Measurements from ENCODE around the gene PLCB1.
"Not testable (repeated sequence)": the region's sequence is repeated elsewhere in the genome, so short reads cannot be mapped to it uniquely, and the experiment has no call there.

Gene PLCB1

GRCh38 chr20:8404912-8405635, 273.0 kb downstream of the PLCB1 start:
- no peak for DNase-seq (ENCODE audit: low spot score)

GRCh38 chr20:8406391-8406790, 274.3 kb downstream of the PLCB1 start:
- no peak for DNase-seq (ENCODE audit: low spot score)

GRCh38 chr20:8408587-8409307, 276.7 kb downstream of the PLCB1 start:
- no peak for DNase-seq (ENCODE audit: low spot score)

GRCh38 chr20:8413691-8414090, 281.6 kb downstream of the PLCB1 start:
- DNase-seq (ENCODE audit: low spot score) = no peak

- peak; percentile 63 for DNase-seq (ENCODE audit: low spot score)
Measured at GRCh38 chr20:8414586-8415274, 282.7 kb downstream of the PLCB1 start.

GRCh38 chr20:8421981-8422380, 289.9 kb downstream of the PLCB1 start:
- peak; percentile 4 for DNase-seq (ENCODE audit: low spot score)

- no peak for DNase-seq (ENCODE audit: low spot score)
Measured at GRCh38 chr20:8423482-8423881, 291.4 kb downstream of the PLCB1 start.

- DNase-seq (ENCODE audit: low spot score) = no peak
Measured at GRCh38 chr20:8424010-8424409, 291.9 kb downstream of the PLCB1 start.

GRCh38 chr20:8425016-8425415, 292.9 kb downstream of the PLCB1 start:
- DNase-seq (ENCODE audit: low spot score) = no peak

GRCh38 chr20:8425802-8426201, 293.7 kb downstream of the PLCB1 start:
- no peak for DNase-seq (ENCODE audit: low spot score)

- DNase-seq (ENCODE audit: low spot score) = no peak
Measured at GRCh38 chr20:8427419-8428040, 295.5 kb downstream of the PLCB1 start.

GRCh38 chr20:8428988-8429387, 296.9 kb downstream of the PLCB1 start:
- DNase-seq (ENCODE audit: low spot score) = no peak

GRCh38 chr20:8431538-8432434, 299.7 kb downstream of the PLCB1 start:
- DNase-seq (ENCODE audit: low spot score) = no peak

GRCh38 chr20:8432435-8433148, 300.5 kb downstream of the PLCB1 start:
- no peak for DNase-seq (ENCODE audit: low spot score)

- no peak for DNase-seq (ENCODE audit: low spot score)
Measured at GRCh38 chr20:8433291-8433690, 301.2 kb downstream of the PLCB1 start.

GRCh38 chr20:8434326-8434876, 302.3 kb downstream of the PLCB1 start:
- DNase-seq (ENCODE audit: low spot score) = no peak

GRCh38 chr20:8435285-8436035, 303.4 kb downstream of the PLCB1 start:
- no peak for DNase-seq (ENCODE audit: low spot score)

- DNase-seq (ENCODE audit: low spot score) = not testable (repeated sequence)
Measured at GRCh38 chr20:8436938-8437337, 304.9 kb downstream of the PLCB1 start.

- DNase-seq (ENCODE audit: low spot score) = no peak
Measured at GRCh38 chr20:8438748-8439147, 306.7 kb downstream of the PLCB1 start.

All from AG08395 (cell line).